NCI-H2227 (cell line): Measurements from ENCODE around the gene TMA7.

ENCODE experiments used
- DNase-seq: peaks from one replicate; lab custom pipeline; 2025; ENCODE audit not compliant: unreplicated experiment; lab: John Stamatoyannopoulos, UW

The TMA7 gene

GRCh38 chr3:48422681-48423080 is 17.4 kb upstream of the TMA7 start:
- no peak for DNase-seq

- no peak for DNase-seq
Measured at GRCh38 chr3:48423241-48423882, 16.7 kb upstream of the TMA7 start.

GRCh38 chr3:48423883-48424695 is 16.0 kb upstream of the TMA7 start:
- no peak for DNase-seq

DNA sequence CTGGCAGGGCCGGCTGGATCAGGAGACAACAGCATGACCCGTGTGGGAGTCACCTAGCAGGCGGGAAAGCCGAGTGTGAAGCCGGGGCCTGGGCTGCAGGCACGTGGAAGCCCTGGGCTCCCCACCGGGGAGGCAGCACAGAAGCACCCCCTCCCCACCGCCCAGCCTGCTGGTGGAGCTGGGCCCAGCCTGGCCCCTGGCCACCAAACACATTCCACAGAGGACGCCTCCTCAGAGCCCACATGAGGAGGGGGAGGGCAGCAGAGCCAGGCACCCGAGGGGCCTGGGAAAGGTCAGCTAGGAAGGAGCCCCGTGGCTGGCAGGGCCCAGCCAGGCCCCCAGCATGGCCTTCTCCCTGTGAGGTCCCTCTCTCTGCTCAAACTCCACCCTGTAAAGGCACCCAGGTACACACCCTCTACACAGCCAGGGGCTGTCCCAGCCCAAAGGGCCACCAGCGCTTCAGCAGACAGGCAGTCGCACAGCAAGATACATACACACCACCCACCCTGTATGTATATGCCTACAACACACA is 14.7 kb upstream of the TMA7 start:
- DNase-seq: no peak

DNA sequence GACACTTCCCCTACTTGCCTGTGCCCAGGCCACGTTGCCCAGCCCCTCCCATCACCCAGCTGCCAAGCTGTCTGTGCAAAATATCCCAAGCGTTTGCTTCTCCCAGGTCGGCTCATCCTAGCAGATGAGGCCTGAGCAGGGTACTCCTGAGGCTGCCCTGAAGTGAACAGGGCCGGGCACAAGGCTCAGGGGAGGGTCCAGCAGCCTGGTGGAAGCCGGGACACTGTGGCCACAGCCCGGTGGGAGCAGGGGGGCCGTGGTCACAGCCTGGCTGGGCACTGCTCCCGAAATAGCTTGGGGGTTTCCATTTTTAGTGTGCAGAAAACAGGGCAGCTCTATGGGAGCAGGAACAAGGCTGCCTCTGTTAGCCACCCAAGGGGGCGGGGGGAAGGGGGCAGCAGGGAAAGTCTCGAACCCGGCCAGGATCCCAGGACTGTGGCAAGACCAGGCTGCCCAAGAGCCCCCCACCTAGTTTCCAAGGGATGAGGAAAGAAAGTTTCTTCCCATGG is 13.6 kb upstream of the TMA7 start:
- no peak for DNase-seq

- DNase-seq: no peak
Measured at GRCh38 chr3:48426944-48427629, 13.0 kb upstream of the TMA7 start.

DNA sequence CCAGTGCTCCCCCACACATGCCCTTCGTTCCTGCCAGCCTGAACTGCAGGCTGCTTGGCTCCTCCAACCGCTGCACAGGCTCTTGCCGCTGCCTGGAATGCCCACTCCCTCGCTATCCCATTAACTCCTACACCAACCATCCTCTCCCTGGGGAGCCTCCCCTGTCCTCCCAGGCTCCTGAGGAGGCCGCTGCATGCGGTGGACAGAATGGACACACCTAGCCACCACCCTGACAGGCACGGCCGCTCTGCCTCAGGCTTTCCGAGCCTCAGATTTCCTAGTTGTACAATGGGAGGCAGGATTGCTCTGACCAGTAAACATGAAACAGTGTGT is 12.5 kb upstream of the TMA7 start:
- DNase-seq: no peak

GRCh38 chr3:48428088-48428571 is 11.9 kb upstream of the TMA7 start:
- DNase-seq: no peak

GRCh38 chr3:48428572-48429316 is 11.3 kb upstream of the TMA7 start:
- peak; percentile 54 for DNase-seq

DNA sequence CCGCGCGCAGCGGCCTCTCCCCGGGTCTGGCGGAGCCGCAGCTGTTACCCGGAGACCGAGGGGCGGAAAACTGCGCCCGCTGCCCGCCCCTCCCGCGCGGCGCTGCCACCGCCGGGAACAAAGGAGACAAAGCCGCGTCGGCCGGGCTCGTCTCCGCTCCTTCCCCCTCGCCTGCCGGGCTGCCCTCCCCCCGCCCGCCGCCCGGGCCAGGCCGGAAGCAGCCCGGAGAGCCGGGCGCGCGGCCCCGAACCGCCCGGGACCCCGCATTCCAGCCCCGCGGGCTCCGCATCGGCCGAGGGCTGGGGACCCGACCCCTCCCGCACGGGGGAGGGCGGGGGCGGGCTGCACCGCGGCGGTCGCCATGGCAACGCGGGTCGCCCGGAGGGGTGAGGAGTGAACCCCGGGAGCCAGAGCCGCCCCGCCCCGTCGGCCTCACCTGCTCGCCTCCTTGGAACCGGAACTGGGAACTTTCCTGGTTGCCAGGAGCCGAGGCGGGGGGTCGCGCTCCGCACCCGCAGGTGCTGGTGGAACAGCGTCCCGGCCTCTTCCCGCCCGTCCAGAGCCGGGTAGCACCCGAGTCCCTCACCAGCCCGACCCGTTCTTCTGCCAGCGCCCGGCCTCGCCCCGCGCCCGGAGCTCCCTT is 10.6 kb upstream of the TMA7 start:
- DNase-seq: peak; percentile 82

GRCh38 chr3:48429960-48430707 is 9.9 kb upstream of the TMA7 start, which contains the start of gene PLXNB1:
TSS of gene PLXNB1 (minus strand) at chr3:48430086. CDS start at chr3:48424611, 5,475 bp downstream.
- DNase-seq: peak; percentile 58

- no peak for DNase-seq
Measured at GRCh38 chr3:48430708-48431101, 9.4 kb upstream of the TMA7 start.

- DNase-seq: no peak
Measured at GRCh38 chr3:48431224-48432029, 8.6 kb upstream of the TMA7 start.

GRCh38 chr3:48432411-48433371 is 7.4 kb upstream of the TMA7 start:
- DNase-seq: no peak

GRCh38 chr3:48433472-48434118 is 6.5 kb upstream of the TMA7 start:
- no peak for DNase-seq

GRCh38 chr3:48434591-48435222 is 5.3 kb upstream of the TMA7 start:
- DNase-seq: no peak

DNA sequence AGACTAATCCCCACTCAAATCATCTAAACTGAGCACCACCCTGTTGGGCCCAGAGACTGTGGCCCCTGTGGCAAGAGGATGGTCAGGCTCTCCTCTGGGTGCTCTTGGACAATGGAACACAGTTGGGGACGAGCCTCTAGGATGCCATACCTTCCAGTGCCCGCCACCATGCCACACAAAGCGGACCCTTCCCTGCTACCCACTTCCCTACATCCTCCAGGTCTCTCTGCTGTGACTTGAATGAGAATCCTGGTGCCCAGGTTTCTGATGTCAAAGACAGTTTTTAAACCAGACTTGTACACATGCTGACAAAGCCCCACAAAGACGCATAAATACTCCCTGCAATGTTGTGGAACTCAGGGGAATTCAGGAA is 4.8 kb upstream of the TMA7 start:
- DNase-seq: no peak
